ENCODE data around the gene ODF2. TPM values are rescaled to one million over a fixed set of nuclear protein-coding genes. Genes with fewer than 3 reads are reported as not detected.

The ODF2 gene
- total and polyA plus RNA-seq, 2 of the 13 experiments (the other 11 are each of a cell fraction or from before 2014, with no cell fraction given) = 9.8 to 31.3 TPM

DNA sequence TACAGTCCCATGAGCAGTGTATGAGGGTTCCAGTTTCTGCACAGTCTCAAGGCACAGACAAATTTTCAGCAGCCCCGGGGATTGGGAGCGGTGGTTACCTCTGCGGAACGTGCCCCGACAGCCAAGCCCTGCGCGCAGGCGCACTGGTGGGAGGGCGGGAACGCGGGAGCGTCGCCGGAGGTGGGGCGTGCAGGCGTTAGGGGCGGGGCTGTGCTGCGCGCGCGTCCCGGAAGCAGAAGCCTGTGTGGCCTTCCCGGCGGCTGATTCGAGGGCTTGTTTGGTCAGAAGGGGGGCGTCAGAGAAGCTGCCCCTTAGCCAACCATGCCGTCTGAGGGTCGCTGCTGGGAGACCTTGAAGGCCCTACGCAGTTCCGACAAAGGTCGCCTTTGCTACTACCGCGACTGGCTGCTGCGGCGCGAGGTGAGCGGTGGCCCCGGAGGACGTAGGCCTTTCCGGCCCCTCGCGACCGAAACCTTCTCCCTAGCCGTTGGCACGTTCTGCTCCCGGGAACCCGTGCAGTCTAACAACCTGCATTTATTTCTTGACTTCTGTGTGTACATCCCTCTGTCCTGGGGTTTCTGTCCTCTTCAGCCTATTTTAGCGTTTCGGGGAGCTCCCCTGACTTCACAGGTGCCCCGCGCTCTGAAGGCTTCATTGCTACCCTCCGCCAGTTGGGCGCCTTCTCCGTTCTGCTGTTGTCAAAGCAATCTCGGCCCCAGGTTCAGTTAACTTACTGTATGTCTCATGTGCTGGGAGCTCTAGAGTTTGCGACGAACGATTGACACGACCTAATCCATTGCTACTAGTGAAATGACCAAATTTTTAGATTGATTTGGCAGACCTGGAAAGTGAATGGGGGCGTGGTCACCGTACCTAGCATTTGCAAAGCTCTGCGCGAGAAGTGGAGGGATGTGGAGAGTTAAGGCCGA lies 48.9 kb downstream of the ODF2 start, which contains the start of gene GLE1 (continued):
- TF ChIP-seq, protein P1, sequence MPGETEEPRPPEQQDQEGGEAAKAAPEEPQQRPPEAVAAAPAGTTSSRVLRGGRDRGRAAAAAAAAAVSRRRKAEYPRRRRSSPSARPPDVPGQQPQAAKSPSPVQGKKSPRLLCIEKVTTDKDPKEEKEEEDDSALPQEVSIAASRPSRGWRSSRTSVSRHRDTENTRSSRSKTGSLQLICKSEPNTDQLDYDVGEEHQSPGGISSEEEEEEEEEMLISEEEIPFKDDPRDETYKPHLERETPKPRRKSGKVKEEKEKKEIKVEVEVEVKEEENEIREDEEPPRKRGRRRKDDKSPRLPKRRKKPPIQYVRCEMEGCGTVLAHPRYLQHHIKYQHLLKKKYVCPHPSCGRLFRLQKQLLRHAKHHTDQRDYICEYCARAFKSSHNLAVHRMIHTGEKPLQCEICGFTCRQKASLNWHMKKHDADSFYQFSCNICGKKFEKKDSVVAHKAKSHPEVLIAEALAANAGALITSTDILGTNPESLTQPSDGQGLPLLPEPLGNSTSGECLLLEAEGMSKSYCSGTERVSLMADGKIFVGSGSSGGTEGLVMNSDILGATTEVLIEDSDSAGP (CRISPR knock-in tag; IDR thresholded peaks at IDR 0.05; ENCODE audit: borderline replicate concordance) = peak; percentile 88; the same call in 1 of the 2 replicates
- TF ChIP-seq ZNF616 (CRISPR knock-in tag; IDR thresholded peaks at IDR 0.05; ENCODE audit: low read depth) (peak; percentile 82; the same call in 1 of the 2 replicates), SMAD1 (CRISPR knock-in tag; IDR thresholded peaks at IDR 0.05; ENCODE audit: borderline replicate concordance, low read depth) (peak; percentile 63; the same call in 1 of the 2 replicates), SMC3 (IDR thresholded peaks at IDR 0.05; ENCODE audit: low read length) (no peak), TGIF2 (CRISPR knock-in tag; IDR thresholded peaks at IDR 0.05) (peak; percentile 68; the same call in 1 of the 2 replicates), PCBP1 (IDR thresholded peaks at IDR 0.05; ENCODE audit: borderline replicate concordance, low read depth, low read length) (0 out of 2 replicates have a peak, but pooled peaks have one; percentile 31), RBAK (CRISPR knock-in tag; IDR thresholded peaks at IDR 0.05) (no peak), ZFP1 (CRISPR knock-in tag; IDR thresholded peaks at IDR 0.05) (no peak), IRF2 (CRISPR knock-in tag; IDR thresholded peaks at IDR 0.05) (0 out of 2 replicates have a peak, but pooled peaks have one; percentile 40), ZNF383 (CRISPR knock-in tag; IDR thresholded peaks at IDR 0.05; ENCODE audit: borderline replicate concordance) (no peak), ZNF292 (CRISPR knock-in tag; IDR thresholded peaks at IDR 0.05; ENCODE audit: borderline replicate concordance, low read depth) (no peak), CENPT (CRISPR knock-in tag; IDR thresholded peaks at IDR 0.05; ENCODE audit: low read depth) (no peak), RNF2 (conservative IDR thresholded peaks at IDR 0.05; ENCODE audit: low read depth) (peak; percentile 56; the same call in 1 of the 2 replicates), ZNF143 (CRISPR knock-in tag; IDR thresholded peaks at IDR 0.05) (0 out of 2 replicates have a peak, but pooled peaks have one; percentile 33), U2AF2 (IDR thresholded peaks at IDR 0.05; ENCODE audit: low read depth, low read length) (no peak), SIN3A (IDR thresholded peaks at IDR 0.05; ENCODE audit: borderline replicate concordance, low read depth, low read length) (peak; percentile 93), LCORL (IDR thresholded peaks at IDR 0.05) (no peak), LCORL (CRISPR knock-in tag; IDR thresholded peaks at IDR 0.05) (peak; percentile 43; the same call in 1 of the 2 replicates)
- TF ChIP-seq, protein P2, sequence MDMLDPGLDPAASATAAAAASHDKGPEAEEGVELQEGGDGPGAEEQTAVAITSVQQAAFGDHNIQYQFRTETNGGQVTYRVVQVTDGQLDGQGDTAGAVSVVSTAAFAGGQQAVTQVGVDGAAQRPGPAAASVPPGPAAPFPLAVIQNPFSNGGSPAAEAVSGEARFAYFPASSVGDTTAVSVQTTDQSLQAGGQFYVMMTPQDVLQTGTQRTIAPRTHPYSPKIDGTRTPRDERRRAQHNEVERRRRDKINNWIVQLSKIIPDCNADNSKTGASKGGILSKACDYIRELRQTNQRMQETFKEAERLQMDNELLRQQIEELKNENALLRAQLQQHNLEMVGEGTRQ (IDR thresholded peaks at IDR 0.05; ENCODE audit: low read depth, low read length) = no peak
- TF ChIP-seq, protein P2 (CRISPR knock-in tag; IDR thresholded peaks at IDR 0.05; ENCODE audit: borderline replicate concordance) = no peak
- TF ChIP-seq, protein P3, sequence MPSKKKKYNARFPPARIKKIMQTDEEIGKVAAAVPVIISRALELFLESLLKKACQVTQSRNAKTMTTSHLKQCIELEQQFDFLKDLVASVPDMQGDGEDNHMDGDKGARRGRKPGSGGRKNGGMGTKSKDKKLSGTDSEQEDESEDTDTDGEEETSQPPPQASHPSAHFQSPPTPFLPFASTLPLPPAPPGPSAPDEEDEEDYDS (CRISPR knock-in tag; IDR thresholded peaks at IDR 0.05) = peak; percentile 80
- TF ChIP-seq, protein P4, sequence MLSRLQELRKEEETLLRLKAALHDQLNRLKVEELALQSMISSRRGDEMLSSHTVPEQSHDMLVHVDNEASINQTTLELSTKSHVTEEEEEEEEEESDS (CRISPR knock-in tag; IDR thresholded peaks at IDR 0.05; ENCODE audit: borderline replicate concordance) = peak; percentile 52; the same call in 1 of the 2 replicates

Measured in HepG2 (cell line).